NCI-H187 treated with DMSO at 0.1 percent for 48 hours (cell line): ENCODE measurements around the gene ATP23.

Experiments
- DNase-seq: peaks from one replicate; lab custom pipeline; 2025; lab: John Stamatoyannopoulos, UW

ATP23 gene

GRCh38 chr12:57983146-57983857, 41.9 kb downstream of the ATP23 start:
- no peak for DNase-seq

- DNase-seq, result no peak
Observed at GRCh38 chr12:57983858-57984505, 42.6 kb downstream of the ATP23 start.

- no peak for DNase-seq
Observed at GRCh38 chr12:57984629-57985151, 43.3 kb downstream of the ATP23 start.

- DNase-seq, result no peak
Observed at GRCh38 chr12:57985685-57986084, 44.3 kb downstream of the ATP23 start.

GRCh38 chr12:57989838-57990237, 48.5 kb downstream of the ATP23 start:
- DNase-seq, result no peak

GRCh38 chr12:57990241-57990883, 49.0 kb downstream of the ATP23 start:
- DNase-seq, result no peak

DNA sequence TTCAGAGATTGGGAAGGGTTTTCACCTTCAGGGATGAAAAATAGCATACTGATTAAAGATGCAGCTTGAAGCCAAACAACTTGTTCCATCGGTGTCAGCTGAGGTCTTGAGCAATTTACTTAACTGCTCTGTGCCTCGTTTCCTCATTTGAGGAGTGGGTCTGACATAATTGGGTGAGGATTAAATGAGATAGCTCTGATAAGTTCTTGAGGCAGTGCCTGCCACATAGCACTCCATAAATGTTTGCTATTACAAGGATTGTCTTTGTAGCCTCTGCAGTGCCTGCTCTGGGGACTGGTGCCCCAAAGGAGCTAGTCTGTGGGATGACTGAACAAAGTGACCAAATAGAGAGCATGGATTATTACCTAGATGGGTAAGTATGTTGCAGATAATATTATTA, 50.6 kb downstream of the ATP23 start:
- no peak for DNase-seq

DNA sequence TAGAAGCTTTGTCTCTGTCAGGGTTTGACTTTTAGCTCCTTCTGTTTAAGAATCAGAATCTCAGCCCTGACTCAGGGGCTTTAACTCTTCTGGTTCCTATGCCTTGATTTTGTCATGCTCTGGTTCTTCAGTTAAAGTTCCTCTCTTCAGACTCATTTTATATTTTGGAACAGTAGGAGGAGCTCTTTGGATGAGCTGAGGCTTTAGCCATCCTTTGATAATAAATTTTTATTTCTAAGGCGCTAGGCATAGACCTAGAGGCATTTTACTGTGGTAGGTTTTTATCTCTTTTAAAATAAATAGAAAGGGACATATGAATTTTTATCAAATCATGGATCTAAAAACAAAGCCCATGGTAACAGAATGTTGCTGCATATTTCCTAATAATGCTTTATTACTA, 51.7 kb downstream of the ATP23 start:
- no peak for DNase-seq

DNA sequence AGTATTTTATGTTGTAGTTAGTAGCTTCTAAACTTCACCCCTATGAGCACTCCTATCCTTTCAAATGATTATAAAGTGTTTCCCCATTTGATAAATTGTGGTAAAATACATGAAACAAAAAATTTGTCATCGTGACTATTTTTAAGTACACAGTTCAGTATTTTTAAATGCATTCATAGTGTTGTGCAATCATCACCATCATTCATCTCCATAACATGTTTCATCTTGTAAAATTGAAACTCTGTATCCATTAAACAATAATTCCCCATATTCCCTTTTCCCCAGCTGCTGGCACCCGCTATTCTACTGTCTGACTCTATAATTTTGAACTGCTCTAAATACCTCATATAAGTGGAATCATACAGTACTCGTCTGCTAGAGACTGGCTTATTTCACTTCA, 52.5 kb downstream of the ATP23 start:
- no peak for DNase-seq

- no peak for DNase-seq
Observed at GRCh38 chr12:57996520-57996919, 55.2 kb downstream of the ATP23 start.

GRCh38 chr12:57998251-57998650, 56.9 kb downstream of the ATP23 start:
- no peak for DNase-seq

- DNase-seq, result no peak
Observed at GRCh38 chr12:58000499-58000898, 59.1 kb downstream of the ATP23 start.

GRCh38 chr12:58007875-58008274, 66.5 kb downstream of the ATP23 start:
- DNase-seq, result no peak

DNA sequence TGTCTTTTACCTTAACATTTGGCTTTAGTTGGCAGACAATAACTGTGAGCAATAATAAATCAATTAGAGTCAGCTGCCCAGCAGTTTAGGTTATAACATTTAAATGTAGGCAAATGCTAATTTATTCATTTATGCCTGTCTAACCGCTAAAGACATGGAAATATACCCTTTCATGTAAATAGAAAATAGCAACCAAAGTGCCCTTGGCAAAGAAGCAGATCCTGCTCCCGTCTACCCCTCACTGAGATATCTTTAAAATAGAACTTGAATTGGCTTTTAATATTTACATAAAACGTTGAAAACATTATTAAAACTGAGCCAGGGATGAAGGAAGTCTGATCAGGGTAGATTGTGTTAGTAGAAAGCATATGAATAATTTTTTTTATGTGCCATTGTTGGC, 67.3 kb downstream of the ATP23 start:
- DNase-seq, result no peak
